ENCODE results near the gene NMT2.
A peak's percentile ranks its signal among the peaks of the same experiment; 100 is the strongest.

NMT2 gene

DNA sequence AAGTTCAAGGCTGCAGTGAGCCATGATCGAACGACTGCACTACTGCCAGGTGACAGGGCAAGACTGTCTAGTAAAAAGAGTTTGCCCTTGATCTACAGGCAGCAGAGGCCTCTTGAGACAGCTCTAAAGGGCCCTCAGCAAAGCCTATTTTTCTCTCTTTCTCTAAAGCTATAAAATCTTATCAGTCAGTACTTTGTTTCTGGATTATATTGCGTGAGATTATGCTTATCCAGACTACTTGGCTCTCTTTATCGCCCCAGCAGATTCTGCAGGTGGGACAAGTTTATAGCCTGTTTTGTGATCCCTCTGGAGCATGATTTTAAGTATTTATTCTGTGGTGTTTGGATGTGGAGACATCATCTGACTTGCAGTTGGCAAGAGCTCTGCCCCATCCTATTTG lies 68.6 kb downstream of the NMT2 start:
- 0 out of 22 replicates have a peak overlapping the region, but pooled peaks of 1 of the 11 experiments have one; percentile 94 for H3K27ac ChIP-seq
- peaks cover 22 to 64% (median 50%) of the 10 kb centered on the region in 11 experiments; a peak in 20 of 22 replicates for H4K20me1 ChIP-seq
- peak overlapping the region; percentile 83 to 97 (median 91); a peak in 13 of 22 replicates for H3K4me2 ChIP-seq
- H3K27me3 ChIP-seq: no peaks in the 10 kb centered on the region
- H3K9me3 ChIP-seq (replicated peaks in 1 of 11): no peaks in the 10 kb centered on the region
- H3K9ac ChIP-seq: peak overlapping the region in 6 of 11 experiments; percentile 26 to 95 (median 90); a peak in 5 of 22 replicates
- H3K36me3 ChIP-seq: peaks cover 42 to 61% (median 58%) of the 10 kb centered on the region in 11 experiments
- H3K4me3 ChIP-seq: no peak overlapping the region
- peaks cover 23 to 35% (median 29%) of the 10 kb centered on the region in 10 experiments for H3K4me1 ChIP-seq
- TF ChIP-seq Cebpa-rat (IDR thresholded peaks at IDR 0.05): no peak

- peaks cover 23 to 35% (median 29%) of the 10 kb centered on the region in 10 experiments for H3K4me1 ChIP-seq
- no peak for TF ChIP-seq Cebpa-rat (IDR thresholded peaks at IDR 0.05)
- no peaks in the 10 kb centered on the region for H3K9me3 ChIP-seq (replicated peaks in 1 of 11)
- H3K9ac ChIP-seq: peak within 1 kb of the TSS; percentile 89 to 98 (median 95)
- peak within 1 kb of the TSS; percentile 83 to 97 (median 91) for H3K4me2 ChIP-seq
- peaks cover 15 to 35% (median 31%) of the 10 kb centered on the region in 11 experiments; a peak in 21 of 22 replicates for H3K36me3 ChIP-seq
- H4K20me1 ChIP-seq: peaks cover 21 to 39% (median 33%) of the 10 kb centered on the region in 11 experiments; a peak in 20 of 22 replicates
- no peaks in the 10 kb centered on the region for H3K27me3 ChIP-seq
- peak within 1 kb of the TSS; percentile 73 to 98 (median 89) for H3K4me3 ChIP-seq
- peak within 1 kb of the TSS; percentile 89 to 99 (median 95) for H3K27ac ChIP-seq
Measured at GRCh38 chr10:15097011-15097812, 71.3 kb downstream of the NMT2 start, which contains the start of gene RPP38. RPP38 (plus strand) TSS chr10:15097355; CDS start chr10:15103315, 5,960 bp downstream.

- Histone ChIP-seq H3K27ac (peak overlapping the region; percentile 89 to 99 (median 95); a peak in 21 of 22 replicates), H3K4me3 (peak overlapping the region; percentile 73 to 98 (median 89)), H3K36me3 (peaks cover 9 to 29% (median 25%) of the 10 kb centered on the region in 11 experiments; a peak in 21 of 22 replicates), H3K4me1 (peaks cover 23 to 35% (median 29%) of the 10 kb centered on the region in 10 experiments), H4K20me1 (peaks cover 17 to 33% (median 27%) of the 10 kb centered on the region in 11 experiments; a peak in 20 of 22 replicates), H3K27me3 (no peaks in the 10 kb centered on the region), H3K9ac (peak overlapping the region; percentile 89 to 98 (median 95)), H3K9me3 (replicated peaks in 1 of 11) (no peaks in the 10 kb centered on the region), H3K4me2 (peak overlapping the region; percentile 83 to 97 (median 90))
- no peak for TF ChIP-seq Cebpa-rat (IDR thresholded peaks at IDR 0.05)
Measured at GRCh38 chr10:15096661-15097010, 71.9 kb downstream of the NMT2 start.

GRCh38 chr10:15092855-15093408 lies 75.6 kb downstream of the NMT2 start:
- Histone ChIP-seq H3K36me3 (no peaks in the 10 kb centered on the region), H3K27ac (no peak overlapping the region), H3K9me3 (replicated peaks in 1 of 11) (no peaks in the 10 kb centered on the region), H4K20me1 (no peaks in the 10 kb centered on the region), H3K9ac (no peak overlapping the region), H3K4me2 (no peak overlapping the region), H3K4me3 (no peak overlapping the region), H3K27me3 (no peaks in the 10 kb centered on the region), H3K4me1 (peaks cover 5 to 17% (median 9%) of the 10 kb centered on the region in 10 experiments; a peak in 15 of 20 replicates)
- TF ChIP-seq Cebpa-rat (IDR thresholded peaks at IDR 0.05): no peak

GRCh38 chr10:15091418-15091817 lies 77.1 kb downstream of the NMT2 start:
- no peak overlapping the region for H3K27ac ChIP-seq
- no peak overlapping the region for H3K9ac ChIP-seq
- no peaks in the 10 kb centered on the region for H3K27me3 ChIP-seq
- H3K9me3 ChIP-seq (replicated peaks in 1 of 11): no peaks in the 10 kb centered on the region
- no peaks in the 10 kb centered on the region for H4K20me1 ChIP-seq
- no peaks in the 10 kb centered on the region for H3K36me3 ChIP-seq
- peaks cover 2 to 16% (median 5%) of the 10 kb centered on the region in 10 experiments; a peak in 15 of 20 replicates for H3K4me1 ChIP-seq
- no peak overlapping the region for H3K4me3 ChIP-seq
- no peak for TF ChIP-seq Cebpa-rat (IDR thresholded peaks at IDR 0.05)
- H3K4me2 ChIP-seq: no peak overlapping the region

DNA sequence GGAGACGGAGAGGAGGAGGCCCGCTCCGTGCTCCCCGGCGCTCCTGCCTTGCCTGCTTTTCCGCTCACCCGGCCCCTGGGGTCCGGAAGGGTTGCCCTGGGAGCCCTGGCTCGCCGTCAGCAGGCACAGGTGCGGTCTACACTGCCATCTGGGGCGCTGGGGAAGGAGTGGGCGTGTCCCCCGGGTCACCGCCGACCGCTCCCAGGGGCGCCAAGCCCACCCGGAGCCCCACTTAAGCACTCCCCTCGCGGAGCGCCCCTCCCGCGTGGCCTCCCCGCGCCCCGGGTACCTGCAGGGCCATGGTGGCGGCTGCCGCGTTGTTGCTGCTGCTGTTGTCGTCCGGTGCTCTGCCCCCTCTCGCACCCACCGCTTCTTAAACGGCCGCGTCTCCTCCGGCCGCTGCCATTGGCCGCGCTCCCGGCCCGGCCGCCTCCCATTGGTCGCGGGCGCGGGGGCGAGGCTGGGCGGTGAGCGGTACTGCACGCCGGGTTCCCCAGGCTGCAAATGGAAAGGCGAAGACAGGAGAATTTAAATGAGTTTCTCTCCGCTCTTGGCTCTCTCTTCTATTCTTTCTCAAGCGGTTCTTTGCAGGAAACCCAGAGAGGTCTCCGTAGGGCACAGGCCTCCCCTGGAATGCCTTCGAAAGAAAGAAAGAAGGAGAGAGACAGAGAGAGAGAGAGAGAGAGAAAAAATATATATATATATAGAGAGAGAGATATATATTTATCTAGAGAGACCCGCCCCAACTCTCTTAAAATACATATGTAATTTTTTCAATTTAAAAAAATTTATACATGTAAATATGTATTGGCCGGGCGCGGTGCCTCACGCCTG lies 79.8 kb downstream of the NMT2 start, which contains the start of gene ACBD7:
Gene ACBD7 (minus strand): TSS at position 349 of the 834 bp plus-strand sequence. CDS start 48 bp downstream, at position 301.
- no peaks in the 10 kb centered on the region for H3K36me3 ChIP-seq
- H3K9ac ChIP-seq: peak within 1 kb of the TSS; percentile 16 to 79 (median 73); a peak in 21 of 22 replicates
- peak within 1 kb of the TSS; percentile 55 to 82 (median 73) for H3K4me3 ChIP-seq
- H3K9me3 ChIP-seq (replicated peaks in 1 of 11): no peaks in the 10 kb centered on the region
- H3K27me3 ChIP-seq: no peaks in the 10 kb centered on the region
- peaks cover 0 to 14% (median 2%) of the 10 kb centered on the region in 10 experiments; a peak in 6 of 20 replicates for H3K4me1 ChIP-seq
- H3K4me2 ChIP-seq: peak within 1 kb of the TSS; percentile 78 to 99 (median 95)
- TF ChIP-seq Cebpa-rat (IDR thresholded peaks at IDR 0.05): no peak
- no peaks in the 10 kb centered on the region for H4K20me1 ChIP-seq
- H3K27ac ChIP-seq: peak within 1 kb of the TSS in 9 of 11 experiments; percentile 22 to 64 (median 58); a peak in 11 of 22 replicates

GRCh38 chr10:15084502-15084922 lies 84.0 kb downstream of the NMT2 start:
- TF ChIP-seq Cebpa-rat (IDR thresholded peaks at IDR 0.05): no peak
- no peak overlapping the region for H3K4me2 ChIP-seq
- H3K4me1 ChIP-seq: peaks cover 0 to 14% (median 2%) of the 10 kb centered on the region in 10 experiments; a peak in 6 of 20 replicates
- H3K36me3 ChIP-seq: no peaks in the 10 kb centered on the region
- no peak overlapping the region for H3K27ac ChIP-seq
- no peaks in the 10 kb centered on the region for H4K20me1 ChIP-seq
- H3K27me3 ChIP-seq: no peaks in the 10 kb centered on the region
- H3K9ac ChIP-seq: no peak overlapping the region
- no peak overlapping the region for H3K4me3 ChIP-seq
- no peaks in the 10 kb centered on the region for H3K9me3 ChIP-seq (replicated peaks in 1 of 11)

DNA sequence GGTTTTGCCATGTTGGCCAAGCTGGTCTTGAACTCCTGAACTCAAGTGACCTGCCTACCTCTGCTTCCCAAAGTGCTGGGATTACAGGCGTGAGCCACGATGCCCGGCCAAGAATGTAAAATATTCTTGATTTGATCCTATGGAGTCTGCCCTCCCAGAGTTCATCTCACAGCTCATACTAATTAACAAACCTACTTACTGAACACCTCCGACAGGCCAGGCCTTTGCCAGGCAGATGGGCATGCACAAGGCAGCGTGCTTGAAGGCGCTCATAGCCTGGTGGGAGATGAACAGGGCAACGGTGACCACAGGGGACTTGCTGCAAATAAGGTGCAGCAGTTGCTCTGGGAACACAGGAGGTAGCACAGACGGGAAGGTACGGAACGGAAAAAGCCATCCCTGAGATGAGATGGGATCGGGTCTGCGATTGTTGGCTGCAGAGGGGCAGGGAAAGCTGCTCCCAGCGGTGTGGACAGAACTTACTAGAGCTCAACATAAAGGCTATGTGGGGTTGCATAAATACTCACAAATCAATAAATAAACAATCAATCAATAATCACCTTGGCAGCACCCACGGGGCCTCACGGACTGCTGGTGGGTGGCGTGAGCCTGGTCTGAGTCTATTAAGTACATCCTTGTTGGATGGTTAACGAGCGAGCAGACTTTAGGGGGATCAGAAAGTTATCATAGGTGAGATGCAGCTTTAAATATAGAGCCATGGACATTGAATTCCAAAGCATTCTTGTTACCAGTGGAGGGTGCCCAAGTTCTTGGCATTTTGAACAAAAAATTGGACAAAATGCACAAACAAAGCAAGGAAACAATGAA lies 84.6 kb downstream of the NMT2 start:
- no peaks in the 10 kb centered on the region for H3K27me3 ChIP-seq
- H3K36me3 ChIP-seq: no peaks in the 10 kb centered on the region
- H3K4me1 ChIP-seq: peaks cover 0 to 14% (median 2%) of the 10 kb centered on the region in 10 experiments; a peak in 6 of 20 replicates
- TF ChIP-seq Cebpa-rat (IDR thresholded peaks at IDR 0.05): no peak
- no peak overlapping the region for H3K4me2 ChIP-seq
- H3K27ac ChIP-seq: no peak overlapping the region
- H3K9ac ChIP-seq: no peak overlapping the region
- H4K20me1 ChIP-seq: no peaks in the 10 kb centered on the region
- H3K4me3 ChIP-seq: no peak overlapping the region
- H3K9me3 ChIP-seq (replicated peaks in 1 of 11): no peaks in the 10 kb centered on the region

All from BLaER1 treated with 17β-estradiol and CSF1 and Interleukin-3, amounts not matched to agents 10 nM and 100 nM (cell line).